GOT3 (cell line): Measurements from ENCODE around the gene FSTL3.
"Not testable (repeated sequence)": the region's sequence is repeated elsewhere in the genome, so short reads cannot be mapped to it uniquely, and the experiment has no call there.

Experiments used
- DNase-seq: peaks from one replicate; lab custom pipeline; 2025; ENCODE audit warnings: mixed read lengths; lab: John Stamatoyannopoulos, UW

FSTL3 gene

DNA sequence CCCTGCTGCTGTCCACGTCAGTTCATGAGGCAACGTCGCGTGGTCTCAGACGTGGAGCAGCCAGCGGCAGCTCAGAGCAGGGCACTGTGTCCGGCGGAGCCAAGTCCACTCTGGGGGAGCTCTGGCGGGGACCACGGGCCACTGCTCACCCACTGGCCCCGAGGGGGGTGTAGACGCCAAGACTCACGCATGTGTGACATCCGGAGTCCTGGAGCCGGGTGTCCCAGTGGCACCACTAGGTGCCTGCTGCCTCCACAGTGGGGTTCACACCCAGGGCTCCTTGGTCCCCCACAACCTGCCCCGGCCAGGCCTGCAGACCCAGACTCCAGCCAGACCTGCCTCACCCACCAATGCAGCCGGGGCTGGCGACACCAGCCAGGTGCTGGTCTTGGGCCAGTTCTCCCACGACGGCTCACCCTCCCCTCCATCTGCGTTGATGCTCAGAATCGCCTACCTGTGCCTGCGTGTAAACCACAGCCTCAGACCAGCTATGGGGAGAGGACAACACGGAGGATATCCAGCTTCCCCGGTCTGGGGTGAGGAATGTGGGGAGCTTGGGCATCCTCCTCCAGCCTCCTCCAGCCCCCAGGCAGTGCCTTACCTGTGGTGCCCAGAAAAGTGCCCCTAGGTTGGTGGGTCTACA lies 6.6 kb downstream of the FSTL3 start:
- no peak for DNase-seq

DNA sequence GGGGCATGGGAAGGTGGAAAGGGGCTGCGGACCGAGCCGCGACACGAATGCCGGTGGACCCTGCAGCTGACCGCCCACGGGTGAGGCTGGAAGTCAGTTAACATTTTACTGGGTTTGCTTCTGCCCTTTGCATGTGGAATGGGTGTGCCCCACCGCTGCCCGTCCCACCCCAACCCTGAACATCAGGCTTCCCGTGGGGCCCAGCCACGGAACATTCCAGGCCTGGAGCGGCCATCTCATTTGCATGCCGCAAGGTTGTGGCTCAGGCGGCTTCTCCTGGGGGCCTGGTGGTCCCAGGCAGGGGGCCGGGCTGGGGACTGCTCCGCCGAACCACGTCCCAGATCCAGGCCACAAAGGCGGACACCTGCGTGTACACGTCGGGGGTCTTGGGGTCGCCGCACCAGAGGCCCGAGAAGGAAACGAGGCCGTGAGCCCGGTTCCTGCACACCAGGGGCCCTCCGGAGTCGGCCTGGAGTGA lies 9.3 kb downstream of the FSTL3 start:
- DNase-seq = no peak

DNA sequence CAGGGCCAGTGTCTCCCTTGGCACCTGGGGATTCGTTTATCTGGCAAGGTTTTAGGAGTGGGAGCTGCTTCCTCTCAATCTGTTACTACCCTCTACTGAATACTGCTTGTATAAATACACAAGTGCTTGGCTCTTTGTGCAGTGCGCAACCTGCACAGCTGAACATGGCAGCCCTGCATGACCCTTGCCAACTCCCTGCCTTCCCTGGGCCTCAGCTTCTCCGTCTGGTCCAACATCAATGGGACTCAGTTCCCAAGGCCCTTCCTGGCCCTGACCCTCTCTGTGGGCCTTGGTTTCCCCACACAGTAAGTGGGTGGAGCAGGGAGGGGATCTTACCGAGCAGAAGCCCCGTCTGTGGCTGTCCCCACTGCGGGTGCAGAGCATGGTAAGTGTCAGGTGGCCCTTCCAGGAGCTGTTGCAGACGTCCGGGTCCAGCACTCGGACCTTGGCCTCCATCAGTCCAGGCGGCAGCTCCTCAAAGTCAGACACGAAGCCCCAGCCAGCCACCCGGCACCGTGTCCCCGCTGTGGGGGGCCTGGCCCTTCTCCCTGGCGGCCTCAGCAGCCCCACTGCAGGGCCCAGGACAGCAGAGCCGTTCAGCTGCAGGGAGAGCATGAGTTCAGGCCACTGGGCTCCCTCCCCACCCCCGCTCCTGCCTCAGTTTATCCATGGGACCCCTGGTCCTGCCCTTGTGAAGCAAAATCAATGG lies 10.6 kb downstream of the FSTL3 start:
- DNase-seq = no peak

DNA sequence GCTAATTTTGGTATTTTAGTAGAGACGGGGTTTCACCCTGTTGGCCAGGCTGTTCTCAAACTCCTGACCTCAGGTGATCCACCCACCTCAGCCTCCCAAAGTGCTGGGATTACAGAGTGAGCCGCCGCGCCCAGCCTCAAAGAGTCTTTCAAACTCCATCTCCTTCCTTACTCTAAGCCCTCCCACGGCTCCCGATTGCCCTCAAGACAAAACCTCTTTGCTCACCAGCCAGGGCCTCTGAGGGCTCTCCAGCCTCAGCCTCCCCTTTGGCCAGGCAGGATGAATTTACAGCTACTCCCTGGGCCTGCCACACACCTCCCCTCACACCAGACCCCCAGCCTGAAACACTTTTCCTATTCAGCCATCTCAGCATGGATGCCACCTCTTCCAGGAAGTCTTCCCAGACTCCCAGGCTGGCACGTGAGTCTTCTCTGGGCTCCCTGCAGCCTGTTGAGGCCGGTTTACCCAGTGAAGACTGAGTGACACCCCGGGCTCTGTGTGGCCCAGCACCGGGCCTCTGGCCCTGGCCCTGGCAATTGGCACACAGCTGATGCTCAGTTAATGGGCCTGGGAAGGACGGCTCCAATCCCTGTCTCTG lies 11.5 kb downstream of the FSTL3 start:
- no peak for DNase-seq

DNA sequence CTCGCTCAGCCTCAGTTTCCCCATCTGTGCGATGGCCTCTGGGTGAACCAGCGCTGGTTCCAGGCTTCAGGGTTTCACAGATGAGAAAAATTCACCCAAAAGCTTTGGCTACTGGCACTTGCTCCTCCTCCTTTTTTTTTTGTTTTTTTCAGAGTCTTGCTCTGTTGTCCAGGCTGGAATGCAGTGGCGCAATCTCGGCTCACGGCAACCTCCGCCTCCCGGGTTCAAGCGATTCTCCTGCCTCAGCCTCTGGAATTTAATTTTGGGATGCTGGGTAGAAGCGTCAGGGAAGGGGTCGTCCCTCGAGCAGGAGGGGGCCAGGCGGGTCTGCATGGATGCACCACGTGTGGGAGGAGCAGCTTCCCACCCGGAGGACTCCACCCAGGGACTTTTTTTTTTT lies 12.0 kb downstream of the FSTL3 start:
- DNase-seq = no peak

DNA sequence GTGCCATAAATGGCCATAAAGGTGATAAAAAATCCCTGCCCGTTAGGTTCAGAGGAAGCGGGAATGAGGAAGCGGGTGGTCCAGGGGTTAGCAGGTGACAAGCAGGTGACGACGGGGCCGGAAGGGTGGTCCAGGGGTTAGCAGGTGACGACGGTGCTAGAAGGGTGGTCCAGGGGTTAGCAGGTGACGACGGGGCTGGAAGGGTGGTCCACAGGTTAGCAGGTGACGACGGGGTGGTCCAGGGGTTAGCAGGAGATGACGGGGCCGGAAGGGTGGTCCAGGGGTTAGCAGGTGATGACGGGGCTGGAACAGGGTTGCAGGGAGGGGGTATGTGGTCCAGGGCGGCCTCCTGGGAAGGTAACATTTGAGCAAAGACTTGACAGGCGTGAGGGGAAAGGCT lies 12.8 kb downstream of the FSTL3 start:
- DNase-seq = no peak

DNA sequence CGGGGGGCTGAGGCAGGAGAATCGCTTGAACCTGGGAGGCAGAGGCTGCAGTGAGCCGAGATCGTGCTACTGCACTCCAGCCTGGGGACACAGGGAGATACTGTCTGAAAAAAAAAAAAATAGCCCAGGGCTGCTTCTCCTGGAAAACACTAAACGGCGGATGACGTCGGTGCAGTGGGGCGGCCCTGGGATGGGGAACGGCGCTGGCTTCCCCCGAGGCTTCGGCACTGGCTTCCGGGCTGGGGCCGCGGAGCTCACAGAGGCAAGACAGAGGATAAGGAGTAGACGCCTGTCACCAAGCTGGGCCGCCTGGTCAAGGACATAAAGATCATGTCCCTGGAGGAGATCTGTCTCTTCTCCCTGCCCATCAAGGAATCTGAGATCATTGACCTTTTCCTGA lies 14.0 kb downstream of the FSTL3 start:
- no peak for DNase-seq

DNA sequence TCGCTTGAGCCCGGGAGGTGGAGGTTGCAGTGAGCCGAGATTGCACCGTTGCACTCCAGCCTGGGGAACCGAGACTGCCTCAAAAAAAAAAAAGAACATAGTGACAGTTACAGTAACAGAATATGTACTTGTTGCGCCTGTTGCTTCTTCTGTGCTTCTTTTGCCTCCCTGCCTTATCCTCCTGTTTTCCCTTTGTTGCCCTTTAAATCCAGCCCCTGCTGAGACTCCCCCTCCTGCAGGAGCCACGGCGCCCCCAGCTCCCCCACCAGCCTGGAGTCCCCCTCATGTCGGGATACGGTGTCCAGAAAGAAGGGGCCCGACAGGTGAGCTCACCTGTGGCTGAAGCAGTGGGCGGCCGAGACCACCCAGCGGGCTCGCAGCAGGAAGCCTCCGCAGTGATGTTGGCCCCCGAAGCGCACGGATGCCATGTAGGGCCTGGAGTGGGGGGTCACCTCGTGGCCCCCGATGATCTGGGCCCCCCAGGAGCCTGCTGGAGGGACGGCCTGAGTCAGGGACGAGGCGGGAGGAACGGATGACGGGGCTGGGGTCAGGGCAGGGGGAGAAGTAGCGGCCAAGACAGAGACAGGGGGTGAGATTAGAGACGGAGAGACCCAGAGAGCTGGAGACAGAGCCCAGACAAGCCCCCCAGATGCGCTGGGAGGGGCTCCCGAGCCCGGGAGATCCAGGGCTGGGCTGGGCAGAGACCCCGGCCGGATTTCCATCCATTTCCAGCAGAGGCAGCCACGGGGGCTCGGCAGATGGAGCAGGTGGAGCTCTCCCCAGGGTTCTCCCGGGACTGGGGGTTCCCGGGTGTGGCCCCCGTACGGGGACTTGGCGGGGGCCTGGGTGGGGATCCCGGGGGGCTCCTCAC lies 18.5 kb downstream of the FSTL3 start:
- no peak for DNase-seq

DNA sequence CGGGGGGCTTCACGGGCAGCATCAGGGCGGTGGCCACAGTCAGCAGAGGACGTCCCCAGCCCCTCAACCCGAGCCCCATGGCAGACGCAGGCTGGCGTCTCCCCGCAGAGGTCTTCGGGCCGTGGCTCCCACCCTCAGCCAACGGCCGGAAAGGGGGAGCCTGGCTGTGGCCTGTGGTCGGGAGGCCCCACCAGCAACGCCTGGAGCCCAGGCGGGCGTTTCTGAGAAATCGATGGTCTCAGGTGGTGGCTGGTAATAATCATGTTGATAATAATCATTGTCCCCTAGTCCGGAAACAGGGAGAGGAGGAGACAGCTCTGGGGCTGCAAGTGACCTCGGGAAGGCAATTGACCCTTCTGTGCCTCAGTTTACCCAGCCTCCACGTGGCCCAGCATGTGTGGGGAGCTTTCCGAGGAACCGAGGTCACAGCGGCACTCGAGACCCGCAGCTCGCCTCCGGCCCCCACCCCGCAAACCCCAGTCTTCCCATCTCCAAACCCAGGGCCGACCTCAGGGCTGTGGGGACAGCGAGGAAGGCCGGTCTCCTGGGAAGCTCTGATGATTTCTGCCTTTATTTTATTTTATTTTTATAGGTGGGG lies 19.3 kb downstream of the FSTL3 start, which contains the start of gene PRSS57:
Gene PRSS57, minus strand, starts transcription at position 101 of the 598 bp plus-strand sequence. Its CDS starts 22 bp downstream, at position 79.
- DNase-seq = no peak

DNA sequence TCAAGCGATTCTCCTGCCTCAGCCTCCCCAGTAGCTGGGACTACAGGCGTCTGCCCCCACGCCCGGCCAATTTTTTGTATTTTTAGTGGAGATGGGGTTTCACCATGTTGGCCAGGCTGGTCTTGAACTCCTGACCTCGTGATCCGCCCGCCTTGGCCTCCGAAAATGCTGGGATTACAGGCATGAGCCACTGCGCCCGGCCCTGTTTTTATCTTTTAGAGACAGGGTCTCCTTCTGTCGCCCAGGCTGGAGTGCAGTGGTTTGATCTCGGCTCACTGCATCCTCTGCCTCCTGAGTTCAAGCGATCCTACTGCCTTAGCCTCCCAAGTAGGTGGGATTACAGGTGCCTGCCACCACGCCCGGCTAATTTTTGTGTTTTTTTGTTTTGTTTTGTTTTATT lies 22.3 kb downstream of the FSTL3 start:
- DNase-seq = not testable (repeated sequence)

DNA sequence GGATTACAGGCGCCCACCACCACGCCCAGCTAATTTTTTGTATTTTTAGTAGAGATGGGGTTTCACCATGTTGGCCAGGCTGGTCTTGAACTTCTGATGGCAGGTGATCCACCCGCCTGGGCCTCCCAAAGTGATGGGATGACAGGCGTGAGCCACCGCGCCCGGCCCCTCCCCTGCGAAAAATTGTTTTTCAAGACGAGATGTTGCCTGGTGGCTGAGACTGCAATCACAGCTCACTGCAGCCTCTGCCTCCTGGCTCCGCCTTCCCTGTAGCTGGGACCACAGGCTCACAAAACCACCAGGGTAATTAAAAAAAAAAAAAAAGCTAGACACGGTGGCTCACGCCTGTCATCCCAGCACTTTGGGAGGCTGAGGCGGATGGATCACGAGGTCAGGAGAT lies 23.7 kb downstream of the FSTL3 start:
- not testable (repeated sequence) for DNase-seq

DNA sequence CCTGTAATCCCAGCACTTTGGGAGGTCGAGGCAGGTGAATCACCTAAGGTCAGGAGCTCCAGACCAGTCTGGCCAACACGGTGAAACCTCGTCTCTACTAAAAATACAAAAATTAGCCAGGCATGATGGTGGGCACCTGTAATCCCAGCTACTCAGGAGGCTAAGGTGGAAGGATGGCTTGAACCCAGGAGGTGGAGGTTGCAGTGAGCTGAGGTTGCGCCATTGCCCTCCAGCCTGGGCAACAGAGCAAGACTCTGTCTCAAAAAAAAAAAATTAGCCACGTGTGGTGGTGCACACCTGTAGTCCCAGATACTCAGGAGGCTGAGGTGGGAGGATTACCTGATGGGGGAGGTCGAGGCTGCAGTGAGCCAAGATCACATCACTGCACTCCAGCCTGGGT lies 26.7 kb downstream of the FSTL3 start:
- DNase-seq = not testable (repeated sequence)

DNA sequence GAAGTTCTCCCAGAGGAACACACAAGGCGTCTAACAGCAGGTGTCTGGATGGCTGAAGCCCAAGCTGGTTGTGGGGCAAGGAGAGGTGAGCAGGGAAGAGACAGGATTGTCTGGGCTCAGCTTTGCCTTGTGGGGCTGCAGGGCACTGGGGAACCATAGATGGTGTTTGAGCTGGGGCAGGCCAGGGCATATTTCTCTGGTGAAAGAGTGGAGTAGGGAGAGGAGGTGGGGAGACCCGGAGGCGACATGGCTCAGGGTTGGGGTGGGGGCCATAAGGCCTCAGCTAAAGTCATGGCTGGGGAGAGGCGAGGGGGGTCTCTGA lies 27.1 kb downstream of the FSTL3 start:
- no peak for DNase-seq

DNA sequence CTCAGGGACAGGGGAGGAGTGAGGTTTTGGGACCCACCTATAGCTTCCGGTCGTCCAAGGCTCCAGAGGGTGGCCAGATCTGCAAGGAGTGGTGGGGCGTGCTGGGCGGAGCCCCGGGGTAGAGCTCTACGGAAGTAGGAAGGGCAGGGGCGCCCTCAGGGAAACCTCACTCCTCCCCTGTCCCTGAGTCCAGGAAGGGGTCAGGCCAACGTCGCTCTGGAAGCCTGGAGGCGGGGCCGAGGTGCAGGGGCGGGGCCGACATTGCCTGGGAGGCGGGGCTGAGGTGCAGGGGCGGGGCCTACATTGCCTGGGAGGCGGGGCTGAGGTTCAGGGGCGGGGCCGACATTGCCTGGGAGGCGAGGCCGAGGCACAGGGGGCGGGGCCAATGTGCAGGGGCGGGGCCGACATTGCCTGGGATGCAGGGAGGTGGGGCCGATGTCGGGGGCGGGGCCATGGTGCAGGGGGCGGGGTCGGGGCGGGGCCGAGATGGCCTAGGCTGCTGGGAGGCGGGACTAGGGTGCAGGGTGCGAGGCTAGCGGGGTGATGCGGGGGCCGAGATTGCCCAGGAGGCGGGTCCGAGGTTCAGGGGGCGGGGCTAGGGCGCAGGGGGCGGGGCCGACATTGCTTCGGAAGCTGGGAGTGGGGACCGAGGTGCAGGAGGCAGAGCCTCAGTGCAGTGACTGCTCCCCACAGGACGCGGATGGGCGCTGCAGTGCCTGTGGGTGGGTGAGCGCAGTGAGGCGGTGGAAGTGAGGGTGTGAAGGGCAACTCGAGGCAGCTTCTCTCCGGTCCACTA lies 27.7 kb downstream of the FSTL3 start:
- no peak for DNase-seq

DNA sequence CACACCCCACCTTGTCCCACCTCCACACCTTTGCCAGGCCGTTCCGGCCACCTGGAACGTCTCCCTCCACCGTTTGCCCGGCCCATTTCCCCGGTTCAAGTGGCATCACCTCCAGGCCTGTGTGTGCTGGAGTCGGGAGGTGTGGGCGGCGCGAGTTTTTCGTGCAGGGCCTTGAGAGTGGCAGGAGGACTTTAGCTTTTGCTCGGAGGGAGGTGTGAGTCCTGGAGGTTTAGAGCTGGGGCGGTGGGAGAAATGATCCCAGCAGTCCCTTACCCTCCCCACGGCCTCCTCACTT lies 28.2 kb downstream of the FSTL3 start:
- DNase-seq = no peak

DNA sequence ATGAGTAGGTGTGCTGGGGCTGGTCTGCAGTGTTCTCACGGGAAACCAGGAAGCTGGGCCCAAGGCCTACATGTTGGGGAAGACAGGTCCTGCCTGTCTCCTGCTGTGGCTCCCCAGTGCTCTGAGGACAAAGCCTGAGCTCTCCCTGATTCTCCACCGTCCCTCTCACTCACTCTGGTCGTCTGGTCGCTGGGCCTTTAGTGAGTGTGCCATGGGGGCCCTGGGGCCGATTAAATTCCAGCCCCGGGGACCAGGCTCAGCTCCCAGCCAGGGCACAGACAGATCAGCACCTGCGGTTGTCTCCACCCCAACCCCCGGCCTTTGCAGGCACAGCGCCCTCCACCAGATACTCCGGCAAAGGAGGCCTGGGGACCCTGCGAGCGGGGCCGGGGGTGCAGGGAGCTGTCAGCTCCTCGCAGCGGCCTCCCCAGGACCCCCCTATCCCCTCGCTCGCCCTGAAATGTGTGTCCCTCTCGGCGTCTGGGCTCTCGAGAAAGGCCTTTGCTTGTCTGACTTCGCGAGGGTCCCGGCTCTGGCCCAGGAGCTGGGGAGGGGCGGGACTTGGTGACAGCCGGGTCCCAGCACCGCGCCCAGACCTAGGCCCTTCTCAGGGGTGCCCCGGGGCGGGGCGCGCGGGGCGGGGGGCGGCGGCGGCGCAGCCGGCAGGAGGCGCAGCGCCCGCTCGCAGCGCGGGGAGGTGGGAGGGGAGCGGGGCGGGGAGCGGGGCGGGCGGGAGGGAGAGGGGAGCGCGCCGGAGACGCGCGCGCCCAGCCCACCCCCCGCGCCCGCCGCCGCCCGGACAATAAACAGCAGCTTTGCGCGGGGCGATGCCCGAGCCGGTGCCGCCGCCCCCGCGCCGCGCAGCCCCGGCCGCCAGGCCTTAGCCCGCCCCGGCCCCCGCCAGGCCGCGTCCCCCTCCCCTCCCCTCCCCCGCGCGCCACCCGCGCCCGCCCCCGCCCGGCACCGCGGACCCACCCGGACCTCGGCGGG lies 32.3 kb downstream of the FSTL3 start, which contains the start of gene PALM:
Gene PALM, plus strand, starts transcription at position 782 of the 990 bp plus-strand sequence. CDS start 212 bp downstream, outside the sequence.
- no peak for DNase-seq

DNA sequence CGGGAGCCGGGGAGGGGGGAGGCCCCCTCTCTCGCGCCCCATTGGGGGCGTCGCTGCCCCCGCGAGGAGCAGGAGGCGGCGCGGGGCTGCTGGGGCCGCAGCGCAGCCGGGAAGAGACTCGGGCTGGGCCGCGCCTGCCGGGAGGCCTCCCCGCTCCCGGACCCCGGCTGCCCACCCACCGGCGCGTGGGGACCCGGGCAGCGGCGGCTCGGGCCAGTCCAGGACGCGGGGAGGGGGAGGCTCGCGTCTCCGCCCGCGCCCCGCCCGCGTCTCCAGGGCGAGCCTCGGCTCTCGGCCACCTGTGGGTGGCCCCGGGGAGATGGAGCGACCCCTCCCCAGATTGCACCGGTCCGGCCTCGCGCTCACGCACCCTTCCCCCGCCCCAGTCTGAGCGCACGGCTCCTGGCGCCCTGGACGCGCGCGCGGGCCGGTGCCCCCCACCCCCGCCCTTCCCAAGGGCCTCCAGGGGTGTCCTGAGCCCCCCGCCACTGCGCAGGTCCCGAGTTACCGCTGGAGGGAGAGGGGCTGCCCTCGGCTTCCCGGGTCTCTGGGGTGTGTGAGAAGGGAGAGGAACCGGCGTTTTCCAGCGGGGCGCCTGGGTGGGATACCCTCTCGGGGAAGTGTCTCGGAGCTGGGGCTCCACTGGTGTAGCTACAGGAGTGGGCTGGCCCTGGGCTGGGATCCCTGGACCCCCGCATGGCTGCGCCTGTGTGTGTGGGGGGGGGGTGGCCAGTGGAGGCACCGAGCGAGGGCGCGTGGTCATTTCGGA lies 33.2 kb downstream of the FSTL3 start:
- no peak for DNase-seq

DNA sequence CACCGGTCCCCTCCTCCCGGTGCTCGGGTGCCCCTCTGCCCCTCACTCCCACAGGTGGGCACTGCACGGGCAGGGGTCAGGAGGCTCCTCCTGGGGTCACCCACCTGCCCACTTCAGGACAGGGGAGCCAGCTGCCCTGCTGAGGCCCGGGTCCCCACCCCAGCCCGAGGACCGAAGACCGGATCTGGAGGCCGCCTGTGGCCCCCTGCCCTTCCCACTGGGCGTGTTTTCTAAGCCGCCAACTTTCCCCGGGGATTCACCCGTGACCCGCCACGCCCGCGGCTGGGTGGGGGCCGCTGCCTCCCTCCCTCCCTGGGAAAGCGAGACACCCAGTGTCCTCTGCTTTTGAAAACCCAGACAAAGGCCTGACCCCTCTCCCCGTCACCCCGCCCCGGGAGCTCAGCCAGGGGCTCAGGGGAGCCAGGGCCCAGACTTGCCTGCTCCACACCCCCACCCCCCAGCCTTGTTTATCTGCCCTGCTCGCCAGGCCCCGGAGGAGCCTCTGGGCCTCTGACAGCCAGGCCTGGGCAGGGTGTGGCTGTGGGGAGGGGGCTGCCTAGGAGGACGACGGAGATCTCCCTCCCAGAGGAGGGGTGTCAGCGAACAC lies 33.9 kb downstream of the FSTL3 start:
- DNase-seq = no peak

DNA sequence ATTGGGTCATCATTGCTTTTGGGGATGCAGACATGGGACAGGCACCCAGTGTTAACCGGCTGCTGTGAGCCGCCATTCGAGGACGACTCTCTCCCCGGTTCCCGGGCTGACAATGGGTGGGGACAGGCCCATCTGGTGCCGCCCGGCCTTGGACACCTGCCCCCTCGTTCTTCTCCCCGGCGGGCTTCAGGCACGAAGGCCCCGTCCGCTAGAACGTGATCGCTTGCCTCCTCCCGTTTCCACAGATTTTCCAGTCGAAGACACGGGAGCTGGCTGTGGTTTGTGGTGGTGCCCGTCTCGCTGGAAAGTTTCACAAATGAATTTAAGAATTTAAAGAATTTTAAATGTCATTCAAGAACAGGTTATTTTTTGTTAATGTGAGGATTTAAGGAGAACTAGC lies 34.6 kb downstream of the FSTL3 start:
- no peak for DNase-seq
